DMS53 treated with DMSO at 0.1 percent for 48 hours (cell line): ENCODE results near the gene C1orf174.

Experiments
- DNase-seq: peaks from one replicate; lab custom pipeline; 2025; ENCODE audit not compliant: unreplicated experiment; lab: John Stamatoyannopoulos, UW

C1orf174 gene

GRCh38 chr1:3876716-3877115, 23.4 kb downstream of the C1orf174 start:
- DNase-seq = no peak

DNA sequence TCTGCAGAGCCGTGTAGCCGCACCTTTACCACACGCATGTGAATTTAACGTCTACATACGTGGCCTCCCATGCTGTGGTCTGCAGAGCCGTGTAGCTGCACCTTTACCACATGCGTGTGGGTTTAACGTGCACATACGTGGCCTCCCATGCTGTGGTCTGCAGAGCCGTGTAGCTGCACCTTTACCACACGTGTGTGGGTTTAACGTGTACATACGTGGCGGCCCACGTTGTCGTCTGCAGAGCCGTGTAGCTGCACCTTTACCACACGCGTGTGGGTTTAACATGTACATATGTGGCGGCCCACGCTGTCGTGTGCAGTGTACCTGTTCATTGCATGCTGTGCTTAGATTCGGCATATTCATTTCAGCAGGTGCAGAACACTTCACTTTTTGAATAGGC, 25.3 kb downstream of the C1orf174 start:
- no peak for DNase-seq

DNA sequence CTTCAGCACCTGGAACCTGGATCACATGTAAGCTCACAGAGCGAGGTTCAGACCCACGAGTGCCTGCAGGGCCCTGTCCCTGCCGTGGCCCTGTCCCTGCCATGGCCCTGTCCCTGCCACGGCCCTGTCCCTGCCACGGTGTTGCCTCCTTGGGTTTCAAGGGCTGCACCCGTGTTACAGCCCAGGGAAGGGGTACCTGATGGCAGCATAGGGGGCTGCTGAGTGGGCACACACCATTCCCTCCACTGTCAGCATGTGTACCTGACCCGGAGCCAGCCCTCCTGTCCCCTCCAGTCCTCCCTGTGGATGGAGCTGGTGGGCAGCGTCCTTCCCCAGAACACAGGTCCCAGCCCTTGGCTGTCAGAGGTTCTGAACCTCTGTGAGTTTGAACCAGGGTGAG, 27.5 kb downstream of the C1orf174 start:
- no peak for DNase-seq

GRCh38 chr1:3871451-3871805, 28.6 kb downstream of the C1orf174 start:
- DNase-seq = no peak

GRCh38 chr1:3869751-3870301, 30.2 kb downstream of the C1orf174 start:
- no peak for DNase-seq

GRCh38 chr1:3868464-3869006, 31.5 kb downstream of the C1orf174 start:
- no peak for DNase-seq

DNA sequence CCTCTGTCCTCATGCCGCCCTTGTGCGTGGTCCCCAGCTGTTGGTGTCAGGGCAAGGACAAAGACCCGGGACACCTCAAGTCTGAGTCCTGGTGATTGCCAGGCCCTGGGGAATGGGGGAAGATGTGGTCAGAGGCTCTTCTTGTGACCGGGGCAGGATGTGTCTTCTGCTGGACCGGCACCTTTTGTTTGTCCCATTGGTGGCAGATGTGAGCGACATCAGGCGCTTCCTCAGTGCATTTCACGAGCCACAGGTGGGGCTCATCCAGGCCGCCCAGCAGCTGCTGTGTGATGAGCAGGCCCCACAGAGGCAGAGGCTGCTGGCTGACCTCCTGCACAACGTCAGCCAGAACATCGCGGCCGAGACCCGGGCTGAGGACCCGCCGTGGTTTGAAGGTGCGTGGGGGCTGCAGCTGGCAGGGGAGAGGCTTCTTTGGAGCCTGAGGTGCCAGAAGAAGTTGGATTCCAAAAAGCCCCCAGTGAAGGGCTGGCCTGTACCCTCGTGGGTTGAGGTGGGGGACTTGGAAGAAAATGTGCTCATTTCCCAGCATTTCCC, 34.4 kb downstream of the C1orf174 start:
- DNase-seq = no peak

DNA sequence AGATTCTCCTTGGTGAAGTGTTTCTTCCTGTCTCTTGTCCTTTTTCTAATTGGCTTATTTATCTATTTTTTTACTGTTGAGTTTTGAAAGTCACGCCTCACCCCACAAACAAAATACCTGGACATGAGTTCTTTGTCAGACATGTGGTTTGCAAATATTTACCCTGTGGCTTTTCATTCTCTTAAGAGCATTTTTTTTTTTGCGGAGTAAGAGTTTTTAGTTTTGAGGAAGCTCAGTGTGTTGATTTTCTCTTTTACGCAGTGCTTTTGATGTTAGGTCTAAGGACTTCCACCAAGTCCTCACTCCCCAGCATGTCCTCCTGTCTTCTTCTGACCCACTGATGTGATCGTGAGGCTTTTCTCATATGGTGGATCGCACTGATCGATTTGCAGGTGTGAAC, 35.2 kb downstream of the C1orf174 start:
- peak; percentile 82 for DNase-seq

- DNase-seq = no peak
Measured at GRCh38 chr1:3863231-3863935, 36.7 kb downstream of the C1orf174 start.

DNA sequence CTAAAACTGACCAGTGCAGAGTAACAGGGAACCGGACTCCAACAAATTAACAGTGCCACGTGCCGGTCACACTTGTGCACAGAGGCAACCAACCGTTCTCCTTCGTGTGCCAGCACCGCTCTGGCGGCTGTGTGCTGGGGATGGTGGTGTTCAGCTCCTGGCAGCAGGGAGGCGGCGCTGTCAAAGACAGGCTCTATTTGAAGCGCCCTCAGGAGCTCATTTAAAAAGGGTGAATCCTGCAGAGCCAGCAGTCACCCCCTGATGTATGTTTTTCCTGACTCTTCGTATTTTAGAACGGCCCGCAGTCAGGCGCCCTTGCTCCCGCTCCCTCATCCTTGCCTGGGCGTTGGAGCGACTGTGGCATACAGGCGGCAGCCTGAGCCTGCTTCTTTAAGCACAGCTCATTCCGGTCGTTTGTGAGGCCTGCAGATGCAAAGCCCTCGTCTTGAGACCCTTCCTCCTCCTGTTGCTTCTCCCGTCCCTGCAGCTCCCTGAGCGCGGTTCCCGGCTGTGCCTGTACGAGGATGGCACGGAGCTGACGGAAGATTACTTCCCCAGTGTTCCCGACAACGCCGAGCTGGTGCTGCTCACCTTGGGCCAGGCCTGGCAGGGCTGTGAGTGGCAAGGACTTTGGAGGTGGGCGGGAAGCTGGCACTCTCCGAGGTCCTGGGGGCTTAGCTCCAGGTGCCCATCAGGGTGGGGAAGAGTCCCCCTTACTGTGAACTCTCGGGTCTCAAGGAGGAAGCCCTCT, 41.7 kb downstream of the C1orf174 start:
- peak; percentile 27 for DNase-seq

DNA sequence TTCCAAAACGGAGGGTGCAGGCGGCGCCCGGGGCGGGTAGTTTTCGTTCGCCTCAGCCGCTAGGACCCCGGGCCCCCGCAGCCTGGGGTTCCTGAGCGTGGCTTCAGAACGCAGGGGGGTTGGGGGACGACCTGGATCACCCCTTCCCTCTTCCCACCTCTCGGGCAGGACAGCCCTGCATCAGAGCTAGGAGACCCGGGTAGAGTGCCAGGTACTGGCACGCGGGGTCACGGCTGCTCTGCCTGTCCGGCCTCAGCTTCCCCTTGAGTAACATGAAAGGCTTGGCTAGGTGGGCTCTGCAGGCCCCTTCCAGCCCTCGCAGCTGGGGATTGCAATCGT, 42.3 kb downstream of the C1orf174 start:
- DNase-seq = no peak

DNA sequence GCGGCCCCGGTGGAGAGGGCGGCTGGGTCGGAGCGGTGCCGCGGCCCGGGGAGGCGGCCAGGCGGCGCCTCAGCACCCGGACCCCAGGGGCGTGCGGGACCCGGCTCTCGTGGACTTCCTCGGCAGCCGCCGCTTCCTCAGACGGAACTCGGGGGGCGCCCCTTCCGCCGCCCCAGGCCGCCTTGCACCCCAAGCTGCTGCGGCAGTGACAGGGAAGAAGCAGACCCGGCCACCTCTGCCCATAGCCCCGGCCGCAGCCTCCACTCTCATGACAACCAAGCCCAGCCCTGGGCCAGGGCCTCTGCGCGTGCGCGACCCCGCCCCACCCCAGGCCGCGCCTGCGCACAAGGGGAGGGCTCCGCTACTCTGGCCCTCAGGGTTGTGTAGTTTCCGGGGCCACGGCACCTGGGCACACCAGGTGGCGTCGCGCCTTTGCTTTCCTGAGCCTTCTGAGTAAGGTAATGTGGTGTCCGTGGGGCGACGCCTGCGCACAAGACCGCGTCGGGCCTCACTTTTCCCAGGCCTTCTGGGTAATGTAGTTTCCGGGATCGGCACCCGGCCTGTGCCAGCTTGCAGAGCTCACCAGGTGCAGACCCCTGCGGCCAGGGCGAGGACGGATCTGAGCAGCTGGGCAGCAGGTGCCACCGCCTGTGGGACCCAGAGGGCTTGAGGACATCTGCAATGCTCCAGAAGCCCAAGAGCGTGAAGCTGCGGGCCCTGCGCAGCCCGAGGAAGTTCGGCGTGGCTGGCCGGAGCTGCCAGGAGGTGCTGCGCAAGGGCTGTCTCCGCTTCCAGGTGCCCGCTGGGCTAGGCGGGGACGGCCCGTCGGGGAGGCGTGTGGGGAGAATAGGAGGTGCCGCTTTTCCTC, 42.9 kb downstream of the C1orf174 start, which contains the start of the genes CEP104 and DFFB:
Gene CEP104 (minus strand): TSS at position 289 of the 868 bp plus-strand sequence. CDS start 4,804 bp downstream, outside the sequence.
Gene DFFB (plus strand): TSS at position 554 of the 868 bp plus-strand sequence. CDS start 128 bp downstream, at position 682.
- DNase-seq = peak; percentile 97

- no peak for DNase-seq
Measured at GRCh38 chr1:3852711-3853485, 47.2 kb downstream of the C1orf174 start.

- DNase-seq = no peak
Measured at GRCh38 chr1:3852091-3852490, 48.0 kb downstream of the C1orf174 start.

DNA sequence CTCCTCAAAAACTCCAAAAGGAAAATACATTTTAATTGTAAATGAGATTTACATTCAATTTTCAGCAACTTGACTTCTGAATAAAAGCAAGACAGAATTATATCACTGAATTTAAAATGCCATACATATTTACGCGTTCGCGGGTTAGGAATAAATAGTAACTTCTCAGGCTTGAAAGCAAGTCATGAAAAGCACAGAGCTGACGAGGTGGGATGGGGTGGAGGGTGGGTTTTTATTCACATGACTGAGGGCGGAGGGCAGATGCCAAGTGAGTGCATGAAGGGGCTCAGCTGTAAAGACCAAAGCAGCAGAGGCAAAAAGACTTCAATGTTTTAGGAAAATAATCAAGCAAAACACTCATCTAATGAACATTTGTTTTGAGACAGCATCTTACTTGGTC, 48.8 kb downstream of the C1orf174 start:
- DNase-seq = no peak

DNA sequence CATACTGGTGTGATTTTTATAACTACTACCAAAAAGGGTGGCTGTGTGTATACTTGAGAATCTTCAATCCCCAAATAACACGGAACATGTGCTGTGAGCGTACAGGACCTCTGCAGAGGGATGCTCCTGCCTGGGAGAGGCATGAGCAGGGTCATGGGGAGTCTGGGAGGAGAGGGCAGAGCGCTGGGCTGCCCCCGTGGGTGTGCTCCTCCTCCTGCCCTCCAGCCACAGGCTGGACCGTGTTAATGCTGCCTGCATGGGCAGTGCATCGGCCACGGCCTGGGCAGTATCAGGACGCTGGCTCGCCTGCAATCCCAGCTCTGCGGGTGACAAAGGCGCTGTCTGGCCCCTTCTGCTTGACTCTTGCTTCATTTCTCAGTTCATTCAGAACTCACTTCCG, 49.2 kb downstream of the C1orf174 start:
- DNase-seq = no peak

GRCh38 chr1:3847081-3847480, 53.0 kb downstream of the C1orf174 start:
- DNase-seq = no peak

- DNase-seq = no peak
Measured at GRCh38 chr1:3846541-3846940, 53.5 kb downstream of the C1orf174 start.

DNA sequence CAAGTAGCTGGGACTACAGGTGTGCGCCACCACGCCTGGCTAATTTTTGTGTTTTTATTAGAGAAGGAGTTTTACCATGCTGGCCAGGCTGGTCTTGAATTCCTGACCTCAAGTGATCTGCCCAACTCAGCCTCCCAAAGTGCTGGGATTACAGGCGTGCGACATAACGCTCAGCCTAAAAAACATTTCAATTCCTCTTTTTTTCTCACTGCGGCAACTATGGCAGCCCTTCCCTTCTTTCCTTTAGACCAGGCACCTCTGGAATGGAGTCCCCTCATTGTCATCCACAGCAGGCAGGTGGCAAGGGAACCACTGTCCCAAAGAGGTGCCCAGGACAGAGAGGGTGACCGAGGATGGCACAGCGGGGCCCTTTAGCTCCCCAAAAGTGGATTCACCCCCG, 57.2 kb downstream of the C1orf174 start:
- no peak for DNase-seq

- DNase-seq = no peak
Measured at GRCh38 chr1:3841491-3841890, 58.6 kb downstream of the C1orf174 start.
